HG03280 (cell line): ENCODE results near the gene SNCA.

ENCODE experiments used
- ATAC-seq: cut with Tn5 transposase; IDR thresholded peaks from one replicate; pipeline ENCODE4 v1.9.1; 2021; ENCODE audit warnings: mild to moderate bottlenecking, moderate library complexity; ENCODE audit not compliant: unreplicated experiment

Gene SNCA

GRCh38 chr4:89757154-89757719 is 79.7 kb downstream of the SNCA start:
- no peak for ATAC-seq

GRCh38 chr4:89755220-89755619 is 81.7 kb downstream of the SNCA start:
- ATAC-seq, result no peak

GRCh38 chr4:89754531-89754930 is 82.4 kb downstream of the SNCA start:
- ATAC-seq, result no peak

- ATAC-seq, result no peak
These were observed 83.3 kb downstream of the SNCA start for GRCh38 chr4:89753601-89754066.

- ATAC-seq, result no peak
These were observed 83.9 kb downstream of the SNCA start for GRCh38 chr4:89752932-89753598.

GRCh38 chr4:89751416-89751815 is 85.5 kb downstream of the SNCA start:
- ATAC-seq, result no peak

GRCh38 chr4:89746377-89746776 is 90.6 kb downstream of the SNCA start:
- ATAC-seq, result no peak

- no peak for ATAC-seq
These were observed 91.3 kb downstream of the SNCA start for GRCh38 chr4:89745708-89746107.

- no peak for ATAC-seq
These were observed 92.0 kb downstream of the SNCA start for GRCh38 chr4:89744914-89745313.

GRCh38 chr4:89741768-89742167 is 95.2 kb downstream of the SNCA start:
- ATAC-seq, result no peak

- no peak for ATAC-seq
These were observed 97.5 kb downstream of the SNCA start for GRCh38 chr4:89739311-89739988.

GRCh38 chr4:89737888-89738287 is 99.1 kb downstream of the SNCA start:
- ATAC-seq, result no peak

- ATAC-seq, result no peak
These were observed 103.0 kb downstream of the SNCA start for GRCh38 chr4:89733946-89734345.

GRCh38 chr4:89727238-89727637 is 109.7 kb downstream of the SNCA start:
- no peak for ATAC-seq

- ATAC-seq, result no peak
These were observed 111.7 kb downstream of the SNCA start for GRCh38 chr4:89725268-89725667.

GRCh38 chr4:89724716-89725115 is 112.2 kb downstream of the SNCA start:
- no peak for ATAC-seq

GRCh38 chr4:89723096-89723495 is 113.9 kb downstream of the SNCA start:
- ATAC-seq, result no peak

- no peak for ATAC-seq
These were observed 114.4 kb downstream of the SNCA start for GRCh38 chr4:89722517-89722916.

- no peak for ATAC-seq
These were observed 116.0 kb downstream of the SNCA start for GRCh38 chr4:89720981-89721380.

GRCh38 chr4:89719536-89720090 is 117.3 kb downstream of the SNCA start:
- ATAC-seq, result no peak

- ATAC-seq, result no peak
These were observed 120.1 kb downstream of the SNCA start for GRCh38 chr4:89716893-89717292.

- no peak for ATAC-seq
These were observed 121.3 kb downstream of the SNCA start for GRCh38 chr4:89715631-89716030.
